Activated naive CD4-positive, alpha-beta T cell treated with Interleukin-2 at 50 U/mL for 16 hours (primary cell): ENCODE data around the gene COA7.
A peak's percentile ranks its signal among the peaks of the same experiment; 100 is the strongest.
"Not testable (repeated sequence)": the region's sequence is repeated elsewhere in the genome, so short reads cannot be mapped to it uniquely, and the experiment has no call there.

Experiments used
- DNase-seq: peaks from one replicate; pipeline ENCODE4 v3.0.0-alpha.2; 2020

Gene COA7

DNA sequence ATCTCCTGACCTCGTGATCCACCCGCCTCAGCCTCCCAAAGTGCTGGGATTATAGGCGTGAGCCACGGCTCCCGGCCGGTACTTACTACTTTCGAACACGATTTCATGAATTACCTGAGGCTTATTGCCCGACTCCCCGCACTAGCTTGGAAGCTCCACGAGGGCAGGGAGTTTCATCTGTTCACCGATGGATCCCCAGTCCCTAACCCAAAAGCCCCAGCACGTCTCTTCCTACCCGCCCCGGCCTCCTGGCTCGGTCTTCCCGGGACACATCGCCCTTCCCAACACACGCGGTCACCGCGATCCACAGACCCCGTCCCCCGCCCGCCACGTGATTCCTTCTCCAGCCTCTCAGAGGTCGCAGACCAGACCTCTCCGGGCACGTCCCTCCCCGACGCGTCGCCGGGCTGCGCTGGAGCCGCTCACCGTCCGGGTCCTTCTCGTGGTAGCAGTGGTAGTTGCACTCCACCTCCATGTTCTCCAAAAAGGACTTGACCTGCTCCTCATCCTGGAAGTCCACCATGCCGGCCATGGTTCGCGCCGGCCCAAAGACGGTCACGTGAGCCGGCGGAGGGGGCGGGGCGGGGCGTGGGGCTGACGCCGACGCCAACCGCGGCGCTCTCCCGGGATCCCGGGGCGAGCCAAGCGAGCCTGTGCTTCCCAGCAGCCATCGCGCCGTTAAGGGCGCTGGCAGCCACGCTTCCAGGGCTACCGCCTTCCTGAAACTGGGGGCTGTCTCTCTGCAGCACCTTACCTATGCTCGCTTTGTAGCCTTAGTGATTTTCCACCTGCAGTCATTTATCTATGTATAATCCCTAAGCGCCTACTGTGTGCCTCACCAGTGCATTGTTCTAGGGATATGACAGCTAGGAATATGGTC, at the start of gene COA7:
Gene COA7 (minus strand): TSS at position 553 of the 880 bp plus-strand sequence. CDS start 21 bp downstream, at position 532.
- peak; percentile 69 for DNase-seq

DNA sequence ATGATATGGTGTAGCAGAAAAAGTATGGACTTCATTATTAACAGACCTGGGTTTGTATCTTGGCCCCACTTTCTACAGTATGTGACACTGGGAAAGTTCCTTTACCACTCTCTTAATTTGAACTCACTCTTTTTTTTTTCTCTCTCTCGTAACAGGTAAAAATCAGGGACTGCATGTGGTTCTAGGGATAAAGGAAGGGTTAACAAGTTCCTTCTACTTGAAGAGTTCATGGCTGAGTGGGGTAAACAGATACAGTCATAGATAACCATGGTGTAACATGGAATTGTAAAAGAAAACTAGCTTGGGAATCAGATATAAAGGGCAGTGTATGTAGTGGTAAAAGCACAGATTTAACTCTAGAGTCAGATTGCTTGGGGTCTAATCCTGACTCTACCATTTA, 49.3 kb upstream of the COA7 start:
- no peak for DNase-seq

DNA sequence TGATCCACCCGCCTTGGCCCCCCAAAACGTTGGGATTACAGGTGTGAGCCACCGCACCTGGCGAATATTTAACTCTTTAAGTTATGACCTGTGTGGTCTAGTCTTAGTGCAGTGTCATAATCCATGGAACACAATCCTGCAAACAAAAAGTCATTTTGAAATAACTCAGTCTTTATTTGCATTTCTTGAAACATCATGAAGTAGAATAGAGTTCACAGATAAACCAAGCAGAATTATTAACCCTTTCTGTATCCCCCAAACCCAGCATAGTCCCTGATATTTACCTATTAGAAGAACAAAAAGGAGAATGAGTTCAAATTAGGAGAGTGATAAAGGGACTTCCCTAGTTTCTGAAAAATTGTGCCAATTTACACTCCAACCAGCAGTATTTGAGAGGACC, 48.0 kb upstream of the COA7 start:
- no peak for DNase-seq

DNA sequence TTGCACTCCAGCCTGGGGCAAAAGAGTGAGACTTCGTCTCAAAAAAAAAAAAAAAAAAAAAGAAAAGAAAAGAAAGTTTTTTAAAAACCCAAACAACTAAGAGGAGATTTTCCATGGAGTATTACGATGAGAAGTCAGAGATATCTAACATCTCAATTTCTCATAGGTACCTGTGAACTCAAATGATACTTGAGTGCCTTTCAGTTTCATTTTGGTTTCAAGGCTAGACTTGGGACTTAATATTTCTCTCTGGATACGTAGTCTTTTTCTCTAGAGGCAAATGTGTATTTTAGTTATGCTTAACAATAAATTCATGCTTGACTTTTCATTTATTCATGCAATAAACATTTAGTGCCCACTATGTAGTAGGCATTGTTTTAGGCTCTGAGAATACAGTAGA, 43.1 kb upstream of the COA7 start:
- DNase-seq, result no peak

GRCh38 chr1:52739699-52740467, 41.7 kb upstream of the COA7 start:
- DNase-seq, result no peak

GRCh38 chr1:52738893-52739292, 40.7 kb upstream of the COA7 start:
- DNase-seq, result no peak

GRCh38 chr1:52738148-52738547, 40.0 kb upstream of the COA7 start:
- DNase-seq, result no peak

- DNase-seq, result not testable (repeated sequence)
These were observed 37.2 kb upstream of the COA7 start for GRCh38 chr1:52735371-52735770.

DNA sequence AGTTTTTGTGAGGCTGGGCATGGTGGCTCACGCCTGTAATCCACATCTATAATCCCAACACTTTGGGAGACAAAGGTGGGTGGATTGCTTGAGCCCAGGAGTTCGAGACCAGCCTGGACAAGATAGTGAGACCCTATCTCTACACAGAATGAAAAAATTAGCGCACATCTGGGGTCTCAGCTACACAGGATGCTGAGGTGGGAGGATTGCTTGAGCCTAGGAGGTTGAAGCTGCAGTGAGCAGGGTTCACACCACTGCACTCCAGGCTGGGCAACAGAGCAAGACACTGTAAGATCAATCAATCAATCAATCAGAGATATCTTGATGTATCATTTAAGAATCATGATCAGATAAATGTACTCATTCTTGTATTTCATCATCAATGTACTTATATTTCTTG, 35.2 kb upstream of the COA7 start:
- no peak for DNase-seq

DNA sequence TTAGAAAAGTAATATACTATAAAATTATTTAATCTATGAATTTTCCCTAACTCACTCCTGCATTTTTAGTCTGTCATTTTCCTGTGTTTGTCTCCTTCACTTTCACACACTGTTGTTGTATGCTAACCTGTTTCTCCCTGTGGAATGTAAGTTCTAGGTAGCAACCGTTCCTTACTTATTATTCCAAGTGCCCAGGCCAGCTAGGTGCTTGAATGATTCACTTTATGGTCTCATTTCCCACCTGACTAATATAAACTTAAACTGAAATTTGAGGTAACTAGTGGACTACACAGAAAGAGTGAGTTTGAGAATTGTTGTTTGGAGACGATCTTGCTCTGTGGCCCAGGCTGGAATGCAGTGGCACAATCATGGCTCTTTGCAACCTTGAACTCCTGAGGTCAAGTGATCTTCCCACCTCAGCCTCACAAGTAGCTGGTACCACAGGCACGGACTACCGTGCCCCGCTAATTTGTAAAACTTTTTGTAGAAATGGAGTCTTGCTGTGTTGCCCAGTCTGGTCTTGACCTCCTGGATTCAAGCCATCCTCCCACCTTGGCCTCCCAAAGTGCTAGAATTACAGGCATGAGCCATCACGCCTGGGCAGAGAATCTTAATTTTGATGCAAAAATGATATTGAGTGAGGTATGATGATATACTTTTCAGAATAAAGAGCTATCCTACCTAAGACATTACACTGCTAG, 30.0 kb upstream of the COA7 start:
- DNase-seq, result no peak

GRCh38 chr1:52727114-52727586, 29.0 kb upstream of the COA7 start:
- DNase-seq, result no peak

GRCh38 chr1:52726265-52727113, 28.3 kb upstream of the COA7 start, which contains the start of gene ZYG11B:
ZYG11B (plus strand) TSS chr1:52726453; CDS start chr1:52726654, 201 bp downstream.
- DNase-seq, result peak; percentile 93

GRCh38 chr1:52725903-52726264, 27.7 kb upstream of the COA7 start:
- DNase-seq, result no peak

DNA sequence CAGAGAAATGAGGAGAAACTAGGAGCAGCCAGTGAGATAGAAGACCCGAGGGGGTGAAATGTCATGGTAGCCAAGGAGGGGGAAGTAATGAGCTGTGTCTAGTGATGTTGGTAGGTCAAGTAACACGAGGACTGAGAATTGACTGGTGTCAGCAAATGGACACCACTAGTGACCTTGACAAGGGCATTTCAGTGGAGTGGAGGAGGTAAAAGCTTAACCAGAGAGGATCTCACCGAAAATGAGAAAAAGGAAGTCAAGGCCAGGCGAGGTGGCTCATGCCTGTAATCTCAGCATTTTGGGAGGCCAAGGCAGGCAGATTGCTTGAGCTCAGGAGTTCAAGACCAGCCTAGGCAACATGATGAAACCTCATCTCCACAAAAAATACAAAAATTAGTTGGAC, 25.1 kb upstream of the COA7 start:
- no peak for DNase-seq

DNA sequence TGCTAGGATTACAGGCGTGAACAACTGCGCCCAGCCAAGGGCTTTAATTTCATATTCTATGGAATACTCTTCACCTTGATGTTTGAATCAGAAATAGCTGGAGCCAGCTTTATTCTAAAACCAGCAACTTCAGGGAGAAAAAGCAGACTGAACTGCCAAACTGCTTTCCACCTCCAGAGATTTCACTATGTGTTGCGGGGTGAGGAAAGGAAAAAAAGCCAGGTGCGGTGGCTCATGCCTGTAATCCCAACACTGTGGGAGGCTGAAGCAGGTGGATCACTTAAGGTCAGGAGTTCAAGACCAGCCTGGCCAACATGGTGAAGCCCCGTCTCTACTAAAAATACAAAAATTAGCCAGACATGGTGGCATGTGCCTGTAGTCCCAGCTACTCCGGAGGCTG, 17.1 kb upstream of the COA7 start:
- not testable (repeated sequence) for DNase-seq

GRCh38 chr1:52713590-52713989, 15.4 kb upstream of the COA7 start:
- no peak for DNase-seq

DNA sequence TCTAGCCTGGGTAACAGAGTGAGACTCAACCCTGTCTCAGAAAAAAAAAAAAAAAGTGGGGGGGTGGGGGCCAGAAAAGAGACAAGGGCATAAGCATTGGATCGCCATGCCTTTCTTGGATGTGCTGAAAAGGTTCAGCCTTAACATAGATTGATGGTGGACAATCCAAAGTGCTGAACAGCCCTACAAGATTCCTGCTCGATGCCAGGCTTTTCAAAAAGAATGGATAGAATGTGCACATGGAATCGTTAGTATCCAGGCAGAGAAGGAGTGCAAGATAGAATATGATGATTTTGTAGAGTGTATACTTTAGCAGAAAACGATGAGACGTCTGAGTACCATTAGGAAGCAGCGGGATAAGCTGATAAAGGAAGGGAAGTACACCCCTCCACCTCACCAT, 10.9 kb upstream of the COA7 start:
- no peak for DNase-seq

- no peak for DNase-seq
These were observed 9.9 kb upstream of the COA7 start for GRCh38 chr1:52707927-52708655.

GRCh38 chr1:52706941-52707926, 9.1 kb upstream of the COA7 start:
- DNase-seq, result no peak

DNA sequence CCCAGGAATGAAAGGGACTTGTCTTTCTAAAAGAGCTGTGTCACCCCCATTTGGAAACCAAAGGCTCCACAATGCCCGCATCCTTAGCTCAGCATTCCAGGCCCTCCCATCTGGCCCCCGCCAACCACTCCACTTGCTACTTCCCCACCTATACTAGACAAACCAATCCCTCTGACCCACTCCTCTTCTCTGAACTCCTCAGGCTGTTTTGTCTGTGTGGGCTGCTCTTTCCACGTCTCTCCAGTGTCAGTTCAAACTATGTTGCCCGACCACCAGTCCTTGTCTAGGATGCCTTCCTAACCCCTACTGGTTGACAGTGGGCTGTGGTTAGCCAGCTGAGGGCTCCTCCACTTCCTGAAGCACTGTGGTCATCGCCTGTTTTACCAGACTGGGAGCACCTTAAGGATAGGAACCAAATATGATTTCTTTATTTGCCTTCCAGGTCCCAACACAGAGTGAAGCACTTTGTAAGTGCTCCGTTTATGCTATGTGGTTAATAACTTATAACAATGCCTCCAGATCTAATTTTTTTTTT, 8.1 kb upstream of the COA7 start:
- DNase-seq, result no peak
